Uterus (tissue), 4 donors: ENCODE results near the gene PTPRD. TPM values are rescaled to one million over a fixed set of nuclear protein-coding genes. Genes with fewer than 3 reads are reported as not detected.

Experiments
- DNase-seq, 2 donors: peaks; one replicate each; pipeline ENCODE4 v3.0.0-alpha.2; 2019 to 2020
- H3K27ac ChIP-seq, 2 donors: fragments of 200-600 bp; sonication (generic); 1 replicate in 1 of 2; 2 replicates in 1 of 2; pipeline ENCODE4 v1.5.1; 2016 to 2018
- H3K27me3 ChIP-seq, 2 donors: fragments of 200-600 bp; sonication (generic); one replicate each; pipeline ENCODE4 v1.5.1; 2018 to 2019; ENCODE audit warnings: control low read depth in 1 of 2
- H3K36me3 ChIP-seq, 2 donors: fragments of 200-600 bp; sonication (generic); one replicate each; pipeline ENCODE4 v1.5.1; 2019; ENCODE audit warnings: control low read depth in 1 of 2
- H3K4me1 ChIP-seq, 2 donors: fragments of 200-600 bp; sonication (generic); one replicate each; pipeline ENCODE4 v1.5.1; 2018 to 2019; ENCODE audit warnings: control low read depth in 1 of 2
- H3K4me3 ChIP-seq, 2 donors: fragments of 200-600 bp; sonication (generic); 1 replicate in 1 of 2; 2 replicates in 1 of 2; pipeline ENCODE4 v1.5.1; 2018 to 2019; ENCODE audit warnings: mild to moderate bottlenecking in 1 of 2
- H3K9me3 ChIP-seq, 2 donors: fragments of 200-600 bp; sonication (generic); one replicate each; pipeline ENCODE4 v1.5.1; 2019; ENCODE audit warnings: control low read depth in 1 of 2
- POLR2A ChIP-seq, 2 donors: fragments of 450-650 bp; IDR thresholded peaks; one replicate each; pipeline ENCODE4 v1.6.1; 2016; ENCODE audit warnings: antibody characterized with exemption in 2 of 2, mild to moderate bottlenecking in 1 of 2, moderate library complexity in 1 of 2
- intact Hi-C: fragments of 100-400 bp; cut with DNase I; formaldehyde crosslinking; loops from one replicate; pipeline ENCODE4 v1.15.1; 2023; ENCODE audit warnings: low total_unique reads
- total RNA-seq, 4 donors: library from RNA; depleted of rRNA in 3 of 4; stranded (reverse); fragments of >200 nt in 3 of 4; gene quantifications; one replicate each; pipeline versions ENCODE4 v1.1.0 to v1.2.4, GENCODE V29; 2014 to 2023
- TF ChIP-seq, protein P1 (sequence below), 4 experiments: fragments of 200-600 bp in 2 of 4; fragments of 450-650 bp in 2 of 4; sonication (generic) in 2 of 4; IDR thresholded peaks; one replicate each; pipeline ENCODE4 v1.5.1; 2016 to 2019; ENCODE audit warnings: antibody characterized with exemption in 4 of 4, mild to moderate bottlenecking in 2 of 4, moderate library complexity in 1 of 4
- donor health status: DM: yes; HTN: yes; CAD: no.

PTPRD gene
- total RNA-seq, 4 donors from 2014 or later, result 1.2 to 136 (median 26.4) TPM

DNA sequence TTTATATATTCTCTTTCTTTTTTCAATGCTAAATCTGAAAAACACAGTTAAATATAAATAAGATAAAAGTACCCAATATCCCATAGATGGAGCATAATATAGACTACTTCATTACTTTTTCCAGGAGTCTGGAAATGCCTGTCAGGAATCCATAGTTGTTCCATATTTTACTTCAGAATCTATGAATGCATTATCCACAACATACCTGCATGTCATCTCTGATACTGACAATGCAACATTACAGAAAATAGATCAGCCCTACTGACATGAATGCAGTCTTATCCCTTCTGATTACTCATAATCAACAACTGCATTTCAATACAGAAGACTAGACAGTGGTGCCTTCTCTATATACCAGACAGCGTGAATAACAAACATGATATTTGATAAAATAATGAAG lies 517.6 kb downstream of the PTPRD start:
- DNase-seq, result no peak
- intact Hi-C loops, result no loop called here
- no peak overlapping the region for H3K4me3 ChIP-seq
- H3K4me1 ChIP-seq, result no peaks in the 10 kb centered on the region
- TF ChIP-seq, protein P1, sequence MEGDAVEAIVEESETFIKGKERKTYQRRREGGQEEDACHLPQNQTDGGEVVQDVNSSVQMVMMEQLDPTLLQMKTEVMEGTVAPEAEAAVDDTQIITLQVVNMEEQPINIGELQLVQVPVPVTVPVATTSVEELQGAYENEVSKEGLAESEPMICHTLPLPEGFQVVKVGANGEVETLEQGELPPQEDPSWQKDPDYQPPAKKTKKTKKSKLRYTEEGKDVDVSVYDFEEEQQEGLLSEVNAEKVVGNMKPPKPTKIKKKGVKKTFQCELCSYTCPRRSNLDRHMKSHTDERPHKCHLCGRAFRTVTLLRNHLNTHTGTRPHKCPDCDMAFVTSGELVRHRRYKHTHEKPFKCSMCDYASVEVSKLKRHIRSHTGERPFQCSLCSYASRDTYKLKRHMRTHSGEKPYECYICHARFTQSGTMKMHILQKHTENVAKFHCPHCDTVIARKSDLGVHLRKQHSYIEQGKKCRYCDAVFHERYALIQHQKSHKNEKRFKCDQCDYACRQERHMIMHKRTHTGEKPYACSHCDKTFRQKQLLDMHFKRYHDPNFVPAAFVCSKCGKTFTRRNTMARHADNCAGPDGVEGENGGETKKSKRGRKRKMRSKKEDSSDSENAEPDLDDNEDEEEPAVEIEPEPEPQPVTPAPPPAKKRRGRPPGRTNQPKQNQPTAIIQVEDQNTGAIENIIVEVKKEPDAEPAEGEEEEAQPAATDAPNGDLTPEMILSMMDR (IDR thresholded peaks at IDR 0.05), result no peak
- no peak for TF ChIP-seq POLR2A (IDR thresholded peaks at IDR 0.05)
- no peak overlapping the region for H3K27ac ChIP-seq
- H3K27me3 ChIP-seq, result no peaks in the 10 kb centered on the region
- no peaks in the 10 kb centered on the region for H3K36me3 ChIP-seq
- H3K9me3 ChIP-seq, result no peaks in the 10 kb centered on the region

DNA sequence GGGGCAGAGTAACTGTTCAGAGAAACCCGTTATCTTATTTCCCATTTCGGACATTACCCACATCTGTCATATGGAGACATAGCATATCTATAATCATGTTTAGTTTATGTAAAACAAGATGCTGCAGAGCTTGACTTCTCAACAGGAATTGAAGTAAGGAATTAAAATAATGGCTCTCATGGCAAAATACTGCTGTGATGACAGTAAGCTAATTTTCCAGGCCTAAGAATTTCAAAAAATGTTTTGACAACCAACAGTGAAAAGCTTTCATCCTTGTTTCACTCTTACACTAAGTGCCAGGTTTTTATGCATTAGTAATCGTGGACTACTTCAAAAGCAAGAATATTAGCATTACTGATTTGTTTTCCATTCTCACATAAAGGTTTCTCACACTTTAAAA lies 518.2 kb downstream of the PTPRD start:
- Histone ChIP-seq H3K27ac (no peak overlapping the region), H3K36me3 (no peaks in the 10 kb centered on the region), H3K4me3 (no peak overlapping the region), H3K4me1 (no peaks in the 10 kb centered on the region), H3K27me3 (no peaks in the 10 kb centered on the region), H3K9me3 (no peaks in the 10 kb centered on the region)
- DNase-seq, result no peak
- TF ChIP-seq POLR2A (IDR thresholded peaks at IDR 0.05), result no peak
- TF ChIP-seq, protein P1 (IDR thresholded peaks at IDR 0.05), result no peak
- intact Hi-C loops, result no loop called here

DNA sequence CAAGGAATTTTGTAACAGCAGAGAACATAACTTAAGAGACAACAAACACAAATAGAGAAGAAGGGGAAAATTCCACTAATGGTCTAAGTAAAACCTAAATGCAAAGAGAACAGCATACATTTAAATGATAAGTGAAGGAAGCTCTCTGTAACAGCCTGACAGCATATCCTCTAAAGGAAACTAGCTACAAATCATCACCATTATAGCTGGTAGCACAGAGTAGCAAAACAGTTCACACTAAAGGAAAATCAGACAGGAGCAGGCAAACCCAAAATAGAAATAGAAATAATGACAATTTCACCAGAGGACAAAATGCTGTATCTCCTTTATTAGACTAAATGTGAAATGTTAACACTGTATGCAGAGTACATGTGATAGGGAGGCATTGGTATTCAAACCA lies 532.8 kb downstream of the PTPRD start:
- Histone ChIP-seq H3K27ac (no peak overlapping the region), H3K36me3 (no peaks in the 10 kb centered on the region), H3K27me3 (no peaks in the 10 kb centered on the region), H3K9me3 (no peaks in the 10 kb centered on the region), H3K4me3 (no peak overlapping the region), H3K4me1 (no peaks in the 10 kb centered on the region)
- no peak for TF ChIP-seq POLR2A (IDR thresholded peaks at IDR 0.05)
- TF ChIP-seq, protein P1 (IDR thresholded peaks at IDR 0.05), result no peak
- intact Hi-C loops, result no loop called here
- DNase-seq, result no peak

DNA sequence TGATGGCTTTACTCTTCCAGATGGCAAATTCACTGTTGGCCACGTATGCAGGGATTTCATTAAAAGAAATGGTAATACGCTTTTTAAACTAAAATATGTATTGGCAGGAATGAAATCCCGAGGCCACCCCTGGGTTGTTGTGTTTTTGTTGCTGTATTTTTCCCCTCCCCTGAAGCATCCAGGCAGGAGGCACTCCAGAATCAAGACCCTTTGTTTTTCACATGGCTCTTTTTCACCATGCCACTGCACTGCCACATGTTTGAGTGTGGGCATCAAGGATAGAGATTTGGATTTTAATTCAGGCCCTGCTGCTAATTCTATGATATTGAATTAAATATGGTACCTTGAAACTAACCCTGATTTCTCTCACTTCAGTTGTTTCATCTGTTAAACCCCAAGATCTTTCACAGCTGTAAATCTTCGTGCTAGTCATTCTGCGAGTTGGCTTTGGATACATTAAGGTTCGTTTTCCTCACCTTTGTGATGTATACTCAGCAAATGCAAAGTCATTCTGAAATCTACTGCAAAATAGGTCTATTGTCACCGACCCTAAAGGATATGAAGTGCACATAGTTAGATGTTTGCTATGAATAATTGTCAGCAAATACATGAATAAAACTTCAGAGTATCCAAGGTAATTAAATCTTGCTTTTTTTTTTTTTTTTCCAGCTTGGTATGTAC lies 533.4 kb downstream of the PTPRD start:
- H3K9me3 ChIP-seq, result no peaks in the 10 kb centered on the region
- intact Hi-C loops, result no loop called here
- H3K36me3 ChIP-seq, result no peaks in the 10 kb centered on the region
- H3K4me1 ChIP-seq, result no peaks in the 10 kb centered on the region
- no peaks in the 10 kb centered on the region for H3K27me3 ChIP-seq
- H3K27ac ChIP-seq, result no peak overlapping the region
- TF ChIP-seq, protein P1 (IDR thresholded peaks at IDR 0.05), result no peak
- no peak for TF ChIP-seq POLR2A (IDR thresholded peaks at IDR 0.05)
- no peak for DNase-seq
- H3K4me3 ChIP-seq, result no peak overlapping the region

DNA sequence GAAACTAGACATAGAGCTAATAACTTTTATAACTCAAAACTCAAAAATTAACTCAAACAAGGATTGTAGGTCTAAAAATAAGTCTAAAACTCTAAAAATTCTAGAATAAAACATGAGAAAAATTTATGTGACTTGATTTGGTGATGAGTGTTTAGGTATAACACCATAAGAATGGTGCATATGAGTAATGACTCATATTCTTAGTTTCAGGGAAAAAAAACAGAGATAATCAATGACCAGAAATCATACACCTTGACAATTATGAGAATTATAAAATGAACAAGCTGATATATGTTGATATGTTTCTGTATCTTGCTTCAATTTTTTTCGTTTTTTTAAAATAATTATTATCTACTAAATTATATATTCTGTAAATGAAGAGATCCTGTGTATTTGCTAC lies 541.2 kb downstream of the PTPRD start:
- intact Hi-C loops, result no loop called here
- Histone ChIP-seq H3K4me3 (no peak overlapping the region), H3K36me3 (no peaks in the 10 kb centered on the region), H3K27me3 (no peaks in the 10 kb centered on the region), H3K9me3 (no peaks in the 10 kb centered on the region), H3K4me1 (no peaks in the 10 kb centered on the region), H3K27ac (no peak overlapping the region)
- DNase-seq, result no peak
- TF ChIP-seq, protein P1 (IDR thresholded peaks at IDR 0.05), result no peak
- no peak for TF ChIP-seq POLR2A (IDR thresholded peaks at IDR 0.05)
